K562 (cell line): ENCODE measurements around the gene STK31. TPM values are rescaled to one million over a fixed set of nuclear protein-coding genes. Genes with fewer than 3 reads are reported as not detected.

Source experiments
- ATAC-seq: fragments of 200-7000 bp; cut with Tn5 transposase; 3 replicates; pipeline ENCODE4 v1.9.1; 2020; ENCODE audit warnings: moderate library complexity
- BruUV-seq: library from RNA; stranded (reverse); fragments of 400-500 nt; replicated peaks from 2 replicates; lab custom pipeline; 2021; lab: Mats Ljungman, UMichigan
- CTCF ChIA-PET: fragments of 300-600 bp; formaldehyde crosslinking; extraction: SDS; loops from one replicate; lab custom pipeline; 2021; ENCODE audit warnings: low intra/inter-chr PET ratio; lab: Yijun Ruan, JAX
- POLR2A ChIA-PET: fragments of 300-600, 350-650 bp; sonication (Branson Sonifier 250); formaldehyde crosslinking; extraction: SDS; loops from one replicate; lab custom pipeline; 2021; ENCODE audit warnings: antibody characterized with exemption, inconsistent platforms; lab: Yijun Ruan, JAX
- DNase-seq, 4 experiments: peaks; one replicate each; pipeline versions ENCODE4 v3.0.0 to v3.0.0-alpha.2; 2011 to 2018; ENCODE audit warnings: low spot score in 3 of 4, mixed read lengths in 3 of 4; ENCODE audit errors: extremely low read depth in 1 of 4
- FAIRE-seq: peaks from 2 replicates; lab custom pipeline; 2011; peaks lifted over from hg19 to GRCh38; lab: Jason Lieb, UNC
- H2AFZ ChIP-seq: 2 replicates; pipeline ENCODE4 v1.6.0; 2011; ENCODE audit warnings: low read depth, low read length, control low read depth, inconsistent platforms
- H3K27ac ChIP-seq: fragments of 200-600 bp; 3 replicates; pipeline ENCODE4 v1.8.0; 2011; ENCODE audit warnings: low read depth, mild to moderate bottlenecking, control low read depth, inconsistent platforms, low read length, moderate library complexity, mixed read lengths; ENCODE audit errors: extremely low read depth
- H3K27me3 ChIP-seq, 2 experiments: fragments of 300-600 bp in 1 of 2; 2 replicates in 1 of 2; 3 replicates in 1 of 2; pipeline versions ENCODE4 v1.6.0 to v1.8.0; 2011; ENCODE audit warnings: inconsistent platforms in 2 of 2, low read length in 2 of 2, mild to moderate bottlenecking in 1 of 2, mixed read lengths in 1 of 2, moderate library complexity in 1 of 2; ENCODE audit not compliant: control insufficient read depth in 2 of 2, insufficient read depth in 2 of 2
- H3K36me3 ChIP-seq: fragments of 300-600 bp; 3 replicates; pipeline ENCODE4 v1.8.0; 2011; ENCODE audit warnings: mild to moderate bottlenecking, low read length, inconsistent platforms; ENCODE audit not compliant: control insufficient read depth, insufficient read depth
- H3K4me1 ChIP-seq, 2 experiments: fragments of 200-600 bp in 1 of 2; replicated peaks in 1 of 2; 2 replicates in 1 of 2; 3 replicates in 1 of 2; pipeline versions ENCODE4 v1.5.1 to v1.8.0; 2011; ENCODE audit warnings: inconsistent platforms in 2 of 2, low read length in 2 of 2, mild to moderate bottlenecking in 1 of 2, mixed read lengths in 1 of 2, moderate library complexity in 1 of 2; ENCODE audit not compliant: control insufficient read depth in 2 of 2, insufficient read depth in 2 of 2
- H3K4me2 ChIP-seq: 2 replicates; pipeline ENCODE4 v1.6.1; 2011; ENCODE audit warnings: low read length, control low read depth, inconsistent platforms, mixed read lengths; ENCODE audit not compliant: insufficient read depth
- H3K4me3 ChIP-seq: fragments of 200-600 bp; sonication (generic), shearing (Covaris generic); 2 replicates; pipeline ENCODE4 v1.5.1; 2016; ENCODE audit warnings: control low read depth, inconsistent platforms
- H3K79me2 ChIP-seq: fragments of 200-600 bp; 3 replicates; pipeline ENCODE4 v1.8.0; 2011; ENCODE audit warnings: low read length, inconsistent platforms; ENCODE audit not compliant: control insufficient read depth, insufficient read depth
- H3K9ac ChIP-seq, 2 experiments: 2 replicates each; pipeline versions ENCODE4 v1.6.0 to v1.6.1; 2011; ENCODE audit warnings: low read depth in 2 of 2, low read length in 2 of 2, control low read depth in 1 of 2, inconsistent platforms in 1 of 2, mild to moderate bottlenecking in 1 of 2, mixed read lengths in 1 of 2; ENCODE audit not compliant: insufficient read depth in 1 of 2
- H3K9me1 ChIP-seq: one replicate; pipeline ENCODE4 v1.6.0; 2011; ENCODE audit warnings: inconsistent platforms, mild to moderate bottlenecking, low read length, moderate library complexity; ENCODE audit not compliant: control insufficient read depth, insufficient read depth
- H3K9me3 ChIP-seq: replicated peaks from 2 replicates; pipeline ENCODE4 v1.5.1; 2011; ENCODE audit warnings: low read depth, low read length, inconsistent platforms; ENCODE audit not compliant: control insufficient read depth, insufficient read depth
- H4K20me1 ChIP-seq: replicated peaks from 2 replicates; pipeline ENCODE4 v1.6.1; 2011; ENCODE audit warnings: low read length, inconsistent platforms, mixed read lengths; ENCODE audit not compliant: control insufficient read depth, insufficient read depth
- CC2D1A ChIP-seq: fragments of 450-650 bp; IDR thresholded peaks from 2 replicates; pipeline ENCODE4 v1.6.1; 2017; ENCODE audit warnings: mild to moderate bottlenecking
- EWSR1 ChIP-seq: fragments of 450-650 bp; IDR thresholded peaks from 2 replicates; pipeline ENCODE4 v1.6.1; 2018; ENCODE audit warnings: borderline replicate concordance, mild to moderate bottlenecking, low read depth, moderate library complexity; ENCODE audit not compliant: partially characterized antibody
- HIVEP1 ChIP-seq: fragments of 250-450 bp; sonication (Bioruptor Pico); IDR thresholded peaks from 2 replicates; pipeline ENCODE4 v1.4.0; 2020; ENCODE audit warnings: mild to moderate bottlenecking
- ILK ChIP-seq: fragments of 450-650 bp; IDR thresholded peaks from 2 replicates; pipeline ENCODE4 v1.6.1; 2016; ENCODE audit warnings: missing genetic modification characterization, low read depth, mild to moderate bottlenecking, missing compliant biosample characterization, moderate library complexity, borderline replicate concordance
- MXD1 ChIP-seq: fragments of 250-450 bp; sonication (Bioruptor Pico); IDR thresholded peaks from 2 replicates; pipeline ENCODE4 v1.8.0; 2021; ENCODE audit warnings: borderline replicate concordance, mild to moderate bottlenecking, moderate library complexity; ENCODE audit not compliant: poor library complexity, severe bottlenecking
- SIN3A ChIP-seq, 2 experiments: fragments of 150-350 bp in 1 of 2; IDR thresholded peaks; 2 replicates each; pipeline ENCODE4 v1.6.1; 2011 to 2016; ENCODE audit warnings: borderline replicate concordance in 2 of 2, low read depth in 2 of 2, low read length in 2 of 2, mild to moderate bottlenecking in 2 of 2, moderate library complexity in 2 of 2; ENCODE audit not compliant: control insufficient read depth in 1 of 2
- SMARCC2 ChIP-seq: fragments of 450-650 bp; IDR thresholded peaks from 2 replicates; pipeline ENCODE4 v1.6.1; 2017; ENCODE audit warnings: antibody characterized with exemption, moderate library complexity, mild to moderate bottlenecking, low read depth
- SRSF1 ChIP-seq: fragments of 200-400 bp; formaldehyde crosslinking; IDR thresholded peaks from 2 replicates; pipeline ENCODE4 v1.6.1; 2017; ENCODE audit warnings: mild to moderate bottlenecking, low read depth, low read length, moderate library complexity
- TRIM24 ChIP-seq, 2 experiments: fragments of 450-650 bp; IDR thresholded peaks; 2 replicates each; pipeline ENCODE4 v1.6.1; 2016
- ZNF518B ChIP-seq: fragments of 250-450 bp; sonication (Bioruptor Pico); IDR thresholded peaks from 2 replicates; pipeline ENCODE4 v1.5.0; 2021; ENCODE audit warnings: mild to moderate bottlenecking, moderate library complexity
- WGBS: fragments of 100-300 bp; shearing (Covaris generic); methylation state at CpG from one replicate; pipeline ENCODE4 v1.1.6; 2016; ENCODE audit warnings: low coverage, mixed read lengths; ENCODE audit not compliant: insufficient coverage; ENCODE audit errors: missing lambda C conversion rate; 5-methylcytosine and 5-hydroxymethylcytosine counted together
- in situ Hi-C: fragments of 300-500 bp; cut with MboI; formaldehyde crosslinking; loops from 4 replicates; pipeline ENCODE4 v1.15.0; 2018; ENCODE audit warnings: inconsistent platforms, mixed read lengths
- intact Hi-C: fragments of 100-400 bp; cut with micrococcal nuclease; formaldehyde crosslinking; loops from 2 replicates; pipeline ENCODE4 v1.14.2; 2022
- polyA plus RNA-seq, 8 experiments: library from polyadenylated mRNA; depleted of rRNA in 4 of 8; stranded (reverse) in 5 of 8; unstranded in 3 of 8; fragments of >200 nt; fragmentation: Nextera tagmentation in 2 of 8; fragmentation: Illumina TruSeq in 1 of 8; extraction: Ambion mirVana in 2 of 8; extraction: Trizol in 1 of 8; gene quantifications; 2 replicates each; pipeline versions ENCODE4 v1.2.1 to v1.2.3, GENCODE V29; 2011 to 2014; ENCODE audit warnings: inconsistent platforms in 1 of 8, missing spikeins in 1 of 8
- total RNA-seq, 7 experiments: library from RNA; depleted of rRNA in 6 of 7; stranded (reverse); fragments of >200 nt in 6 of 7; fragmentation: Illumina TruSeq in 2 of 7; extraction: Trizol in 2 of 7; gene quantifications; 2 replicates each; pipeline versions ENCODE4 v1.2.1 to v1.2.3, GENCODE V29; 2011 to 2021; ENCODE audit warnings: low replicate concordance in 1 of 7
- TF ChIP-seq, protein P1 (sequence below): fragments of 250-450 bp; sonication (Bioruptor Pico); IDR thresholded peaks from 2 replicates; pipeline ENCODE4 v1.4.0; 2020

STK31 gene
- total and polyA plus RNA-seq, 9 of the 15 experiments (the other 6 are each of a cell fraction or from before 2014, with no cell fraction given): 0.09 to 1.2 (median 0.26) TPM

GRCh38 chr7:23709081-23709750, 803 bp upstream of the STK31 start:
- POLR2A ChIA-PET: no interaction called here
- no peak overlapping the region for H2AFZ ChIP-seq
- no peak for FAIRE-seq
- TF ChIP-seq SRSF1: no peak
- no peak for TF ChIP-seq SMARCC2
- TF ChIP-seq EWSR1: no peak
- TF ChIP-seq, protein P1, sequence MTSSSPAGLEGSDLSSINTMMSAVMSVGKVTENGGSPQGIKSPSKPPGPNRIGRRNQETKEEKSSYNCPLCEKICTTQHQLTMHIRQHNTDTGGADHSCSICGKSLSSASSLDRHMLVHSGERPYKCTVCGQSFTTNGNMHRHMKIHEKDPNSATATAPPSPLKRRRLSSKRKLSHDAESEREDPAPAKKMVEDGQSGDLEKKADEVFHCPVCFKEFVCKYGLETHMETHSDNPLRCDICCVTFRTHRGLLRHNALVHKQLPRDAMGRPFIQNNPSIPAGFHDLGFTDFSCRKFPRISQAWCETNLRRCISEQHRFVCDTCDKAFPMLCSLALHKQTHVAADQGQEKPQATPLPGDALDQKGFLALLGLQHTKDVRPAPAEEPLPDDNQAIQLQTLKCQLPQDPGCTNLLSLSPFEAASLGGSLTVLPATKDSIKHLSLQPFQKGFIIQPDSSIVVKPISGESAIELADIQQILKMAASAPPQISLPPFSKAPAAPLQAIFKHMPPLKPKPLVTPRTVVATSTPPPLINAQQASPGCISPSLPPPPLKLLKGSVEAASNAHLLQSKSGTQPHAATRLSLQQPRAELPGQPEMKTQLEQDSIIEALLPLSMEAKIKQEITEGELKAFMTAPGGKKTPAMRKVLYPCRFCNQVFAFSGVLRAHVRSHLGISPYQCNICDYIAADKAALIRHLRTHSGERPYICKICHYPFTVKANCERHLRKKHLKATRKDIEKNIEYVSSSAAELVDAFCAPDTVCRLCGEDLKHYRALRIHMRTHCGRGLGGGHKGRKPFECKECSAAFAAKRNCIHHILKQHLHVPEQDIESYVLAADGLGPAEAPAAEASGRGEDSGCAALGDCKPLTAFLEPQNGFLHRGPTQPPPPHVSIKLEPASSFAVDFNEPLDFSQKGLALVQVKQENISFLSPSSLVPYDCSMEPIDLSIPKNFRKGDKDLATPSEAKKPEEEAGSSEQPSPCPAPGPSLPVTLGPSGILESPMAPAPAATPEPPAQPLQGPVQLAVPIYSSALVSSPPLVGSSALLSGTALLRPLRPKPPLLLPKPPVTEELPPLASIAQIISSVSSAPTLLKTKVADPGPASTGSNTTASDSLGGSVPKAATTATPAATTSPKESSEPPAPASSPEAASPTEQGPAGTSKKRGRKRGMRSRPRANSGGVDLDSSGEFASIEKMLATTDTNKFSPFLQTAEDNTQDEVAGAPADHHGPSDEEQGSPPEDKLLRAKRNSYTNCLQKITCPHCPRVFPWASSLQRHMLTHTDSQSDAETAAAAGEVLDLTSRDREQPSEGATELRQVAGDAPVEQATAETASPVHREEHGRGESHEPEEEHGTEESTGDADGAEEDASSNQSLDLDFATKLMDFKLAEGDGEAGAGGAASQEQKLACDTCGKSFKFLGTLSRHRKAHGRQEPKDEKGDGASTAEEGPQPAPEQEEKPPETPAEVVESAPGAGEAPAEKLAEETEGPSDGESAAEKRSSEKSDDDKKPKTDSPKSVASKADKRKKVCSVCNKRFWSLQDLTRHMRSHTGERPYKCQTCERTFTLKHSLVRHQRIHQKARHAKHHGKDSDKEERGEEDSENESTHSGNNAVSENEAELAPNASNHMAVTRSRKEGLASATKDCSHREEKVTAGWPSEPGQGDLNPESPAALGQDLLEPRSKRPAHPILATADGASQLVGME (CRISPR knock-in tag): no peak
- TF ChIP-seq MXD1 (CRISPR knock-in tag): no peak
- no peak for TF ChIP-seq CC2D1A
- no peak for TF ChIP-seq SIN3A (IDR thresholded peaks at IDR 0.05; ENCODE audit: borderline replicate concordance in 2 of 2, control insufficient read depth in 1 of 2, low read depth in 2 of 2, low read length in 2 of 2)
- no peak for TF ChIP-seq TRIM24 (IDR thresholded peaks at IDR 0.05)
- TF ChIP-seq HIVEP1 (CRISPR knock-in tag): no peak
- no peak for TF ChIP-seq ZNF518B (CRISPR knock-in tag)
- no peak for TF ChIP-seq ILK (tag)

More at GRCh38 chr7:23709081-23709750, 803 bp upstream of the STK31 start:
- Histone ChIP-seq H3K27me3 (peaks cover 0 to 6% of the 10 kb centered on the region in 2 experiments; a peak in 2 of 5 replicates), H3K9me1 (no peaks in the 10 kb centered on the region), H3K79me2 (no peaks in the 10 kb centered on the region), H3K4me1 (no peaks in the 10 kb centered on the region), H3K9me3 (no peaks in the 10 kb centered on the region), H4K20me1 (no peaks in the 10 kb centered on the region), H3K27ac (no peak overlapping the region), H3K4me3 (no peak overlapping the region), H3K36me3 (no peaks in the 10 kb centered on the region), H3K4me2 (no peak overlapping the region), H3K9ac (no peak overlapping the region)
- in situ Hi-C loops: loop anchor here (5.0 to 25.0 kb wide), 2 partner anchors 137 to 447 kb away; no protein-coding TSS in a partner anchor
- 13% methylated on average over 7 of the region's 7 CpGs for WGBS
- CTCF ChIA-PET: no interaction called here
- no TSS peak for BruUV-seq
- ATAC-seq (no peak), DNase-seq (no peak)
- intact Hi-C loops: loop anchor here (10.0 kb wide), 1 partner anchor 354 kb away; no protein-coding TSS in a partner anchor
